Upper lobe of left lung (tissue), 4 donors: ENCODE results near the gene OR6Q1.

Experiments used
- CTCF ChIP-seq, 6 experiments: fragments of 450-650 bp in 4 of 6; fragments of 200-600 bp in 2 of 6; sonication (generic) in 2 of 6; IDR thresholded peaks; one replicate each; pipeline ENCODE4 v1.5.1; 2016 to 2019; ENCODE audit warnings: antibody characterized with exemption in 6 of 6
- POLR2A ChIP-seq, 4 donors: fragments of 450-650 bp; IDR thresholded peaks; one replicate each; pipeline ENCODE4 v1.5.1; 2016 to 2017; ENCODE audit warnings: antibody characterized with exemption in 4 of 4, mild to moderate bottlenecking in 2 of 4

DNA sequence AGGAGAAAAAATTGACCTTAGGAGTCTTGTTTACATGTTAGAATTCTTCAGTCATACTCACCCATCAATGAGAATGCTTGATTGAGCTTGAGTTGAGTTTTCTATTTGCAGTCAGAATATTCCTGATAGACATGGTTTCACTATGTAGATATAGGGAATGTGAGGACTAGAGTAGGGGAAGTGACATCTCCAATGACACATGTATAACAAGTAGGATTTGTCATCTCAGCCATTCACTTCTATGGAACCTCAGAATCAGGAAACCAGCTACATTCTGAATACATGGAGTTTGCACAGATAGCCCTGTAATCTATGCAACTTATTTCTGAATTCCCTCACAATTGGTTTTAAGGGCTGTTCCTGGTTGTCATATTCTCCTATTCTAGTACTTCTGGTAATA lies 27.2 kb upstream of the OR6Q1 start:
- TF ChIP-seq POLR2A (IDR thresholded peaks at IDR 0.05) (no peak), CTCF (IDR thresholded peaks at IDR 0.05) (no peak)
